Spleen (tissue), 7 donors: ENCODE results near the gene ZNF415.

Experiments
- CTCF ChIP-seq, 11 experiments: fragments of 200-600 bp in 7 of 11; fragments of 450-650 bp in 4 of 11; sonication (generic) in 4 of 11; IDR thresholded peaks in 8 of 11; conservative IDR thresholded peaks in 3 of 11; 1 replicate in 7 of 11; 2 replicates in 4 of 11; pipeline versions ENCODE4 v1.4.0 to v1.8.0; 2016 to 2021; ENCODE audit warnings: antibody characterized with exemption in 11 of 11, inconsistent platforms in 4 of 11, mild to moderate bottlenecking in 1 of 11
- POLR2A ChIP-seq, 3 donors: fragments of 450-650 bp; IDR thresholded peaks; one replicate each; pipeline ENCODE4 v1.5.1; 2017; ENCODE audit warnings: antibody characterized with exemption in 3 of 3, mild to moderate bottlenecking in 1 of 3
- POLR2AphosphoS5 ChIP-seq, 3 donors: sonication (generic); formaldehyde crosslinking; IDR thresholded peaks; one replicate each; pipeline ENCODE4 v1.5.1; 2017; ENCODE audit warnings: antibody characterized with exemption in 3 of 3
- donor health status: DM: no; HTN: no; CAD: no; lungs with moderate emphysema.
- donor health status: DM: no; HTN: no; CAD: no.
- donor health status: DM: no; HTN: no; CAD: no.

- TF ChIP-seq CTCF (IDR thresholded peaks at IDR 0.05 in 8 of 11, conservative IDR thresholded peaks at IDR 0.05 in 3 of 11), result no peak
- TF ChIP-seq POLR2AphosphoS5 (IDR thresholded peaks at IDR 0.05), result peak in 2 of 3 donors; percentile 22 to 24
- TF ChIP-seq POLR2A (IDR thresholded peaks at IDR 0.05), result no peak
Observed at GRCh38 chr19:53091413-53092254, 41.1 kb downstream of the ZNF415 start.
